ENCODE results near the gene OR2A5. TPM values are rescaled to one million over a fixed set of nuclear protein-coding genes. Genes with fewer than 3 reads are reported as not detected.

The OR2A5 gene
- total and polyA plus RNA-seq, 2 of the 8 experiments (the other 6 are each of a cell fraction or from before 2014, with no cell fraction given): not detected

GRCh38 chr7:144024213-144024612, 24.5 kb upstream of the OR2A5 start (continued):
- TF ChIP-seq CHD7 (IDR thresholded peaks at IDR 0.05; ENCODE audit: insufficient replicate concordance, low read length) (no peak), SIX5 (IDR thresholded peaks at IDR 0.05; ENCODE audit: low read depth, low read length) (no peak), TEAD4 (IDR thresholded peaks at IDR 0.05; ENCODE audit: low read depth, low read length) (no peak), ATF2 (IDR thresholded peaks at IDR 0.05; ENCODE audit: low read length) (no peak)

Data from H1 (cell line).